ENCODE results near the gene CPNE5.
A peak's percentile ranks its signal among the peaks of the same experiment; 100 is the strongest.

Gene CPNE5

GRCh38 chr6:36833182-36833789 is 6.0 kb downstream of the CPNE5 start:
- Histone ChIP-seq H3K27me3 (no peaks in the 10 kb centered on the region), H3K4me3 (no peak overlapping the region), H3K27ac (no peak overlapping the region), H3K4me1 (peaks cover 0 to 16% (median 11%) of the 10 kb centered on the region in 4 donors), H3K9me3 (no peaks in the 10 kb centered on the region), H3K36me3 (no peaks in the 10 kb centered on the region)
- DNase-seq: no peak
- intact Hi-C loops (cut with DNase I; ENCODE audit: low total_unique reads): no loop called here
- no peak for TF ChIP-seq CTCF (IDR thresholded peaks at IDR 0.05)

- Histone ChIP-seq H3K9me3 (no peaks in the 10 kb centered on the region), H3K27ac (no peak overlapping the region), H3K27me3 (no peaks in the 10 kb centered on the region), H3K4me3 (no peak overlapping the region), H3K4me1 (peaks cover 0 to 18% (median 14%) of the 10 kb centered on the region in 4 donors), H3K36me3 (no peaks in the 10 kb centered on the region)
- intact Hi-C loops (cut with DNase I; ENCODE audit: low total_unique reads): no loop called here
- no peak for DNase-seq
- no peak for TF ChIP-seq CTCF (IDR thresholded peaks at IDR 0.05)
These were observed 6.9 kb downstream of the CPNE5 start for GRCh38 chr6:36832313-36832712.

- TF ChIP-seq CTCF (IDR thresholded peaks at IDR 0.05): no peak
- no peaks in the 10 kb centered on the region for H3K9me3 ChIP-seq
- H3K27ac ChIP-seq: no peak overlapping the region
- no peaks in the 10 kb centered on the region for H3K36me3 ChIP-seq
- H3K4me1 ChIP-seq: peaks cover 0 to 23% (median 16%) of the 10 kb centered on the region in 4 donors
- H3K4me3 ChIP-seq: no peak overlapping the region
- DNase-seq: no peak
- intact Hi-C loops (cut with DNase I; ENCODE audit: low total_unique reads): no loop called here
- H3K27me3 ChIP-seq: no peaks in the 10 kb centered on the region
These were observed 8.7 kb downstream of the CPNE5 start for GRCh38 chr6:36830577-36830976.

- Histone ChIP-seq H3K9me3 (no peaks in the 10 kb centered on the region), H3K4me1 (peaks cover 0 to 23% (median 16%) of the 10 kb centered on the region in 4 donors), H3K27me3 (no peaks in the 10 kb centered on the region), H3K4me3 (no peak overlapping the region), H3K36me3 (no peaks in the 10 kb centered on the region), H3K27ac (no peak overlapping the region)
- no peak for TF ChIP-seq CTCF (IDR thresholded peaks at IDR 0.05)
- intact Hi-C loops (cut with DNase I; ENCODE audit: low total_unique reads): no loop called here
- peak; percentile 73 to 88 for DNase-seq
These were observed 9.2 kb downstream of the CPNE5 start for GRCh38 chr6:36829919-36830544.

- H3K27me3 ChIP-seq: no peaks in the 10 kb centered on the region
- no peaks in the 10 kb centered on the region for H3K36me3 ChIP-seq
- H3K27ac ChIP-seq: no peak overlapping the region
- intact Hi-C loops (cut with DNase I; ENCODE audit: low total_unique reads): no loop called here
- no peaks in the 10 kb centered on the region for H3K9me3 ChIP-seq
- no peak for TF ChIP-seq CTCF (IDR thresholded peaks at IDR 0.05)
- peaks cover 0 to 30% (median 16%) of the 10 kb centered on the region in 4 donors for H3K4me1 ChIP-seq
- peak in 1 of 2 donors; percentile 44 for DNase-seq
- no peak overlapping the region for H3K4me3 ChIP-seq
These were observed 11.8 kb downstream of the CPNE5 start for GRCh38 chr6:36827261-36828079.

All from tibial artery (tissue), 4 donors.